Measurements from ENCODE around the gene SCT.

SCT gene

DNA sequence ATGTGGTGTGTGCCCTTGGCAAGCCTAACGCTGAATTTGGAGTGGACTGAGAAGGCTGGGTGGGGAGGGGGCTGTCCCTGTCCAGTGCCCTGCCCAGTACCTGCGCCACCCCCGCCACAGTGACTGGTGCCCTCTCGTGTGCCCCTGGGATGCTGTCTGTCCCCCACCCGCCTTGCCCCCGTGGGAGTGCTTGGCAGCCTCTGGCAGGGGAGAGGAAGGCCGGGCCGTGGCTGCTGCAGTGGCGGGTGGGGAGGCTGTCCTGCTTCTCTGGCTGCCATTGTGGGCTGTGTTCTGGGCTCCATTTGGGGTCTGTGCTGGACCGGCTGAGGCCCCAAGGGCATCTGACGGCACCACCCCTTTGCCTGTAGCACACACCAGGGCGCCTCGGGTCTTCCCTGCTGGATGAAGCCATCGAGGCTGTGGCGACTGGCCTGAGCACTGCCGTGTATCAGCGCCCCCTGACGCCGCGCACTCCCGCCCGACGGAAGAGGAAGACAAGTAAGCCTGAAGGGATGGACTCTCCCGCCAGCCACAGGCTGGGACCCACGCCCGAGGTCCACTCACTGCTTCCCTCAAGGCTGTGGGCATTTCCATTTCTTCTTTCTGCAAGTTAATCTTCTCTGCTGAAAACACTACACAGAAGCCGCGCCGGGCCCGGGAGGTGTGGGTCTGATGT, 28.8 kb downstream of the SCT start:
- TF ChIP-seq SIN3A (IDR thresholded peaks at IDR 0.05; ENCODE audit: borderline replicate concordance, insufficient read depth, low read length) (no peak), POLR2AphosphoS5 (IDR thresholded peaks at IDR 0.05; ENCODE audit: low read depth, low read length) (no peak), FOXP2 (optimal IDR thresholded peaks at IDR 0.05; ENCODE audit: borderline replicate concordance, extremely low read depth, extremely low read length, insufficient read depth) (no peak), TAF1 (IDR thresholded peaks at IDR 0.05; ENCODE audit: borderline replicate concordance, insufficient read depth, low read length) (no peak)
- TF ChIP-seq, protein P1, sequence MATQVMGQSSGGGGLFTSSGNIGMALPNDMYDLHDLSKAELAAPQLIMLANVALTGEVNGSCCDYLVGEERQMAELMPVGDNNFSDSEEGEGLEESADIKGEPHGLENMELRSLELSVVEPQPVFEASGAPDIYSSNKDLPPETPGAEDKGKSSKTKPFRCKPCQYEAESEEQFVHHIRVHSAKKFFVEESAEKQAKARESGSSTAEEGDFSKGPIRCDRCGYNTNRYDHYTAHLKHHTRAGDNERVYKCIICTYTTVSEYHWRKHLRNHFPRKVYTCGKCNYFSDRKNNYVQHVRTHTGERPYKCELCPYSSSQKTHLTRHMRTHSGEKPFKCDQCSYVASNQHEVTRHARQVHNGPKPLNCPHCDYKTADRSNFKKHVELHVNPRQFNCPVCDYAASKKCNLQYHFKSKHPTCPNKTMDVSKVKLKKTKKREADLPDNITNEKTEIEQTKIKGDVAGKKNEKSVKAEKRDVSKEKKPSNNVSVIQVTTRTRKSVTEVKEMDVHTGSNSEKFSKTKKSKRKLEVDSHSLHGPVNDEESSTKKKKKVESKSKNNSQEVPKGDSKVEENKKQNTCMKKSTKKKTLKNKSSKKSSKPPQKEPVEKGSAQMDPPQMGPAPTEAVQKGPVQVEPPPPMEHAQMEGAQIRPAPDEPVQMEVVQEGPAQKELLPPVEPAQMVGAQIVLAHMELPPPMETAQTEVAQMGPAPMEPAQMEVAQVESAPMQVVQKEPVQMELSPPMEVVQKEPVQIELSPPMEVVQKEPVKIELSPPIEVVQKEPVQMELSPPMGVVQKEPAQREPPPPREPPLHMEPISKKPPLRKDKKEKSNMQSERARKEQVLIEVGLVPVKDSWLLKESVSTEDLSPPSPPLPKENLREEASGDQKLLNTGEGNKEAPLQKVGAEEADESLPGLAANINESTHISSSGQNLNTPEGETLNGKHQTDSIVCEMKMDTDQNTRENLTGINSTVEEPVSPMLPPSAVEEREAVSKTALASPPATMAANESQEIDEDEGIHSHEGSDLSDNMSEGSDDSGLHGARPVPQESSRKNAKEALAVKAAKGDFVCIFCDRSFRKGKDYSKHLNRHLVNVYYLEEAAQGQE (IDR thresholded peaks at IDR 0.05; ENCODE audit: insufficient read depth in 1 of 2, low read depth in 2 of 2, low read length in 2 of 2), result no peak

DNA sequence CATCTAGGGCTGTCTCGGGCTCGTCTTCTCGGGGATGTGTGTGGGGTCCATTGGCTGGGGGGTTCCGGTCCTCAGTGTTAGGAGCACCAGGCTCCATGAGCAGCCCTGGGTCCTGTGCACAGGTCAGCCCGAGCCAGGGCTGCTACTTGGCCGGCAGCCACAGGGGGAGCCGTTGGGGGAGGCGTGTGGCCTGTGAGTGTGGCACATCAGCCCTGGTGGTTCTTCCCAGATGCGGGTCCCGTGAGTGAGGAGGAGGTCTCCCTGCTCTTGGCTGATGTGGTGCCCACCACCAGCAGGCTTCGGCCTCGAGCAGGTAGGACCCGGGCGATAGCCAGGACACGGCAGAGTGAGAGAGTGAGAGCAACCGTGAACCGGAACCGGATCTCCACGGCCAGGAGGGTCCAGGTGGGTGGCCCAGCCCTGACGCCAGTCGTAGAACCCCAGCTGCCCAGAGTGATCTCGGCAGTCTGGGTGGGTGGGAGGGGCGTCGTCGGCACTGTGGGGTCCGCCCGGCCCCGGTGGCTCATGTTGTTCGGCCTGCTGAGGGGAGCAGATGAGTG, 29.7 kb downstream of the SCT start:
- TF ChIP-seq TAF1 (IDR thresholded peaks at IDR 0.05; ENCODE audit: borderline replicate concordance, insufficient read depth, low read length) (no peak), SIN3A (IDR thresholded peaks at IDR 0.05; ENCODE audit: borderline replicate concordance, insufficient read depth, low read length) (no peak), FOXP2 (optimal IDR thresholded peaks at IDR 0.05; ENCODE audit: borderline replicate concordance, extremely low read depth, extremely low read length, insufficient read depth) (no peak), POLR2AphosphoS5 (IDR thresholded peaks at IDR 0.05; ENCODE audit: low read depth, low read length) (no peak)
- TF ChIP-seq, protein P1 (IDR thresholded peaks at IDR 0.05; ENCODE audit: insufficient read depth in 1 of 2, low read depth in 2 of 2, low read length in 2 of 2), result no peak

DNA sequence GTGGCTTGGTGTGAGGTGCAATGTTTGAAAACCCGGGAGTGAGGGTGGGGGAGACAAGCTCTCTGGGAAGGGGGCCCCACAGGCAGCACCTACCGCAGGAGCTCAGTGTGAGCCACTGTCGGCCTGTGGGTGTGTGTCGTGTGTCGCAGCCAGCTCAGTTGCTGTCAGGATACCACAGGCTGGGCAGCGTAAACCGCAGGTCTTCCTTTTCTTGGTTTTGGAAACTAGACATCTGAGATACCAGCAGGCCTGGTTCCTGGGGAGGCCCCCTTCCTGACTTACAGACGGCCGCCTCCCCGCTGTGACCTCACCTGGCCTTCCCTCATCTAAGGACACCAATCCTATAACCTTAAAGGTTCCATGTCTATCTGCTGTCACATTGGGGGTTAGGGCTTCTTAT, 30.6 kb downstream of the SCT start:
- TF ChIP-seq FOXP2 (optimal IDR thresholded peaks at IDR 0.05; ENCODE audit: borderline replicate concordance, extremely low read depth, extremely low read length, insufficient read depth), result no peak

DNA sequence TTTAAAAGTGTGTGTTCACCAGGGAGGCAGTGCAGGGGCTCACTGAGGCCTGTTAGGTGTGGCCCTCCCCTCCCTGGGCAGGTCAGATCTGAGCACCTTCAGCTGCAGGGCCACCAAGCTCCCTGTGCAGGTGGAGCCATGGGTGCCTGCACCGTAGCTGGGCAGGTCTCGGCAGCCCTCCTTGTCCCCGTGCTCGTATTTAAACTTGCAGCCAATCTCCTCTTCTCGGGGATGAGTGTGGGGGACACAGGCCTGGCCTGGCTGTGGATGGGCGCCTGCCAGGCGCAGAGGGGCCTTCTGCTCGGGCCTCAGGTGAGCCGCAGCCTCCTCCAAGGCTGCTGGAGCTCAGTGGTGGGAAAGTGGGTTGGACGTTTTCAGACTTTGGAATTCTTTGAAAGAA, 31.6 kb downstream of the SCT start:
- TF ChIP-seq TAF1 (IDR thresholded peaks at IDR 0.05; ENCODE audit: borderline replicate concordance, insufficient read depth, low read length) (no peak), SIN3A (IDR thresholded peaks at IDR 0.05; ENCODE audit: borderline replicate concordance, insufficient read depth, low read length) (no peak), FOXP2 (optimal IDR thresholded peaks at IDR 0.05; ENCODE audit: borderline replicate concordance, extremely low read depth, extremely low read length, insufficient read depth) (no peak), POLR2AphosphoS5 (IDR thresholded peaks at IDR 0.05; ENCODE audit: low read depth, low read length) (no peak)
- TF ChIP-seq, protein P1 (IDR thresholded peaks at IDR 0.05; ENCODE audit: insufficient read depth in 1 of 2, low read depth in 2 of 2, low read length in 2 of 2), result no peak

DNA sequence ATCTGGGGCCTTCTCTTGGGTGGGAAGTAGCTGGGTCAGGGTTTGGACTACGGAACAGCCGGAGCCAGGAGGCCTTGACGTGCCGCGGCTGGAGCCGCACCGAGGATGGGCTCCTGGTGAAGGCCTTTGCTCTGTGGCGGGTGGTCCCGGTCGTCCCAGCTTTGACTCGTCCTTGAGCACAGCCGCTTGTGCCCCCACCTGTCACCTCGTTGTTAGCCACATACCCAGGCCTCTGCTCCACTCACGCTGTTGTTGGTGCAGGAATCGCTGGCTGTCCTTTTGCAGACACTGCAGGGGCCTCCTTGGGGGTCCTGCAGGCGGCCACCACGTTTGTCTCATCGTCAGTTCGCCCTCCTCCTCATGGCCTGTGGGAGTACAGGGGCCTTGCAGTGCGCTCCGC, 33.6 kb downstream of the SCT start:
- TF ChIP-seq POLR2AphosphoS5 (IDR thresholded peaks at IDR 0.05; ENCODE audit: low read depth, low read length) (no peak), SIN3A (IDR thresholded peaks at IDR 0.05; ENCODE audit: borderline replicate concordance, insufficient read depth, low read length) (no peak), TAF1 (IDR thresholded peaks at IDR 0.05; ENCODE audit: borderline replicate concordance, insufficient read depth, low read length) (no peak), FOXP2 (optimal IDR thresholded peaks at IDR 0.05; ENCODE audit: borderline replicate concordance, extremely low read depth, extremely low read length, insufficient read depth) (no peak)
- TF ChIP-seq, protein P1 (IDR thresholded peaks at IDR 0.05; ENCODE audit: insufficient read depth in 1 of 2, low read depth in 2 of 2, low read length in 2 of 2), result no peak
